KMS-11 (cell line): ENCODE data around the gene PCCB.
A peak's percentile ranks its signal among the peaks of the same experiment; 100 is the strongest.

ENCODE experiments used
- H2AFZ ChIP-seq: fragments of 200-600 bp; sonication (generic); 2 replicates; pipeline ENCODE4 v1.6.1; 2016; ENCODE audit warnings: antibody characterized with exemption, mixed run types, low read depth
- H3K27ac ChIP-seq: fragments of 200-600 bp; sonication (generic); 2 replicates; pipeline ENCODE4 v1.6.1; 2016; ENCODE audit warnings: mild to moderate bottlenecking, mixed run types
- H3K27me3 ChIP-seq: fragments of 200-600 bp; sonication (generic); 2 replicates; pipeline ENCODE4 v1.6.1; 2017; ENCODE audit warnings: mild to moderate bottlenecking, low read depth, mixed run types, moderate library complexity; ENCODE audit not compliant: insufficient read depth
- H3K36me3 ChIP-seq: fragments of 200-600 bp; sonication (generic); 2 replicates; pipeline ENCODE4 v1.6.1; 2017; ENCODE audit warnings: mild to moderate bottlenecking, mixed run types; ENCODE audit not compliant: insufficient read depth
- H3K4me1 ChIP-seq: fragments of 200-600 bp; sonication (generic); 2 replicates; pipeline ENCODE4 v1.6.1; 2016; ENCODE audit warnings: mild to moderate bottlenecking, low read depth, mixed run types; ENCODE audit not compliant: poor library complexity, severe bottlenecking
- H3K4me2 ChIP-seq: fragments of 200-600 bp; sonication (generic); 2 replicates; pipeline ENCODE4 v1.7.0; 2016; ENCODE audit warnings: mild to moderate bottlenecking, mixed run types
- H3K4me3 ChIP-seq: fragments of 200-600 bp; sonication (generic); IDR thresholded peaks from 2 replicates; pipeline ENCODE4 v1.6.1; 2017; ENCODE audit warnings: low read depth, low read length, mixed read lengths; ENCODE audit not compliant: insufficient read depth
- H3K79me2 ChIP-seq: fragments of 200-600 bp; sonication (generic); 2 replicates; pipeline ENCODE4 v1.6.1; 2016; ENCODE audit warnings: low read depth, mixed run types; ENCODE audit not compliant: insufficient read depth
- H3K9ac ChIP-seq: fragments of 200-600 bp; sonication (generic); 2 replicates; pipeline ENCODE4 v1.6.1; 2016; ENCODE audit warnings: mild to moderate bottlenecking, mixed run types
- H4K20me1 ChIP-seq: fragments of 200-600 bp; sonication (generic); 2 replicates; pipeline ENCODE4 v1.6.1; 2016; ENCODE audit warnings: mild to moderate bottlenecking, mixed run types; ENCODE audit not compliant: insufficient read depth
- CTCF ChIP-seq: fragments of 200-600 bp; sonication (generic); conservative IDR thresholded peaks from 2 replicates; pipeline ENCODE4 v1.6.1; 2017; ENCODE audit warnings: low read depth, mild to moderate bottlenecking, antibody characterized with exemption, low read length, moderate library complexity, mixed read lengths

The PCCB gene

GRCh38 chr3:136251511-136251910, 1.4 kb downstream of the PCCB start:
- Histone ChIP-seq H3K27ac (peak overlapping the region; percentile 96), H3K79me2 (peaks cover 37% of the 10 kb centered on the region), H3K36me3 (no peaks in the 10 kb centered on the region), H3K9ac (peak overlapping the region; percentile 84; the same call in 1 of the 2 replicates), H3K4me2 (peak overlapping the region; percentile 91), H4K20me1 (no peaks in the 10 kb centered on the region), H3K4me1 (peaks cover 24% of the 10 kb centered on the region), H3K27me3 (no peaks in the 10 kb centered on the region), H2AFZ (peak overlapping the region; percentile 82), H3K4me3 (no peak overlapping the region)
- TF ChIP-seq CTCF, result no peak

- Histone ChIP-seq H3K4me2 (no peak overlapping the region), H3K27ac (no peak overlapping the region), H3K4me1 (peaks cover 18% of the 10 kb centered on the region), H3K4me3 (no peak overlapping the region), H3K79me2 (peaks cover 37% of the 10 kb centered on the region), H4K20me1 (no peaks in the 10 kb centered on the region), H3K9ac (no peak overlapping the region), H3K27me3 (no peaks in the 10 kb centered on the region), H2AFZ (no peak overlapping the region), H3K36me3 (peaks cover 3% of the 10 kb centered on the region; the same call in 1 of the 2 replicates)
- no peak for TF ChIP-seq CTCF
These were observed 5.7 kb downstream of the PCCB start for GRCh38 chr3:136255672-136256406.

GRCh38 chr3:136258199-136258598, 8.1 kb downstream of the PCCB start:
- no peak overlapping the region for H3K9ac ChIP-seq
- no peaks in the 10 kb centered on the region for H3K27me3 ChIP-seq
- peaks cover 3% of the 10 kb centered on the region; the same call in 1 of the 2 replicates for H3K36me3 ChIP-seq
- H3K4me1 ChIP-seq, result no peaks in the 10 kb centered on the region
- H3K79me2 ChIP-seq, result peaks cover 18% of the 10 kb centered on the region
- H3K27ac ChIP-seq, result no peak overlapping the region
- H2AFZ ChIP-seq, result no peak overlapping the region
- no peak overlapping the region for H3K4me2 ChIP-seq
- no peaks in the 10 kb centered on the region for H4K20me1 ChIP-seq
- no peak for TF ChIP-seq CTCF
- no peak overlapping the region for H3K4me3 ChIP-seq

GRCh38 chr3:136261826-136262225, 11.7 kb downstream of the PCCB start:
- no peaks in the 10 kb centered on the region for H4K20me1 ChIP-seq
- no peak for TF ChIP-seq CTCF

More at GRCh38 chr3:136261826-136262225, 11.7 kb downstream of the PCCB start:
- Histone ChIP-seq H3K4me3 (no peak overlapping the region), H2AFZ (no peak overlapping the region), H3K27ac (no peak overlapping the region), H3K9ac (no peak overlapping the region), H3K4me1 (no peaks in the 10 kb centered on the region), H3K4me2 (no peak overlapping the region), H3K36me3 (peaks cover 3% of the 10 kb centered on the region; the same call in 1 of the 2 replicates), H3K79me2 (no peaks in the 10 kb centered on the region), H3K27me3 (no peaks in the 10 kb centered on the region)
